Activated CD4-positive, alpha-beta T cell treated with anti-CD3 and anti-CD28 coated beads, Interleukin-2, amount 10 ng/mL, durations not matched to agents 7 days and 5 days (primary cell): ENCODE data around the gene LPAR5. TPM values are rescaled to one million over a fixed set of nuclear protein-coding genes. Genes with fewer than 3 reads are reported as not detected.
A peak's percentile ranks its signal among the peaks of the same experiment; 100 is the strongest.

Source experiments
- CTCF ChIA-PET: fragments of 350-600 bp; sonication (Branson Sonifier 250); formaldehyde crosslinking; loops from one replicate; lab custom pipeline; 2021; ENCODE audit warnings: antibody characterized with exemption; lab: Charles Lee
- POLR2A ChIA-PET: fragments of 350-600 bp; sonication (Branson Sonifier 250); formaldehyde crosslinking; loops from one replicate; lab custom pipeline; 2021; ENCODE audit warnings: antibody characterized with exemption; lab: Charles Lee
- DNase-seq: peaks from one replicate; pipeline ENCODE4 v3.0.0-alpha.2; 2020
- H3K27ac Mint-ChIP-seq: one replicate; pipeline ENCODE4 v1.8.0; 2021; ENCODE audit warnings: mild to moderate bottlenecking, moderate library complexity, mixed read lengths
- H3K27me3 Mint-ChIP-seq: one replicate; pipeline ENCODE4 v1.8.0; 2021; ENCODE audit warnings: mixed read lengths
- H3K36me3 Mint-ChIP-seq: one replicate; pipeline ENCODE4 v1.8.0; 2021; ENCODE audit warnings: low read depth, mixed read lengths
- H3K4me1 Mint-ChIP-seq: one replicate; pipeline ENCODE4 v1.8.0; 2021; ENCODE audit warnings: mixed read lengths
- H3K4me3 Mint-ChIP-seq: one replicate; pipeline ENCODE4 v1.8.0; 2021; ENCODE audit warnings: mild to moderate bottlenecking, moderate library complexity, mixed read lengths
- H3K9me3 Mint-ChIP-seq: one replicate; pipeline ENCODE4 v1.8.0; 2021; ENCODE audit warnings: mixed read lengths
- total RNA-seq, 2 experiments: library from RNA; stranded (reverse); gene quantifications; one replicate each; pipeline ENCODE4 v1.2.3, GENCODE V29; 2021

LPAR5 gene
- total RNA-seq, 2 experiments from 2014 or later, result 6.2 to 6.6 TPM

DNA sequence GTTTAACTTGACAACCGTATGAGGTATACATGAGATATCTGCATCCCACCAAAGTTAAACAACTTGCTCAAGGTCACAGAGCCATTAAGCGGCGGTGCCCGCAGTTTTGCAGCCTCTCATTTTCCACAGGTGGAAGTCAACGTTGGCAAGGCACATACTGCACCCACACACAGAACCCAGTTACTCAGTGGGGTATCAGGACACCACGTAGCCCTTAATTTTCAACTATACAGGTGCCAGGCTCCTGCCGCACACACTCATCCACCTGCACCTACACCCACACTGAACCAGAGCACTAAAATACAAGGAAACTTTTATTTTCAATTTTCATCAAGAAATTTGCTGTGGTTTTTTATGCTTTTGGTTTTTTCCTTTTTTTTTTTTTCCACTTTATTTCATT is 66.0 kb downstream of the LPAR5 start:
- H3K4me3 Mint-ChIP-seq, result peak overlapping the region; percentile 100
- H3K27me3 Mint-ChIP-seq, result no peaks in the 10 kb centered on the region
- H3K36me3 Mint-ChIP-seq, result peaks cover 65% of the 10 kb centered on the region
- DNase-seq, result no peak
- no peaks in the 10 kb centered on the region for H3K9me3 Mint-ChIP-seq
- CTCF ChIA-PET, result interaction anchor here (1.2 to 1.5 kb wide), 7 partner anchors 11 to 222 kb away, joined by 3 to 6 read pairs (median 4); partner anchors contain the start of gene CD4
- peak overlapping the region; percentile 74 for H3K27ac Mint-ChIP-seq
- peaks cover 48% of the 10 kb centered on the region for H3K4me1 Mint-ChIP-seq
- POLR2A ChIA-PET, result interaction anchor here (0.6 kb wide), 1 partner anchor 119 kb away, joined by 4 read pairs; no protein-coding TSS in a partner anchor

- DNase-seq, result no peak
- Mint-ChIP-seq H3K27ac (peak overlapping the region; percentile 74), H3K36me3 (peaks cover 64% of the 10 kb centered on the region), H3K4me1 (peaks cover 48% of the 10 kb centered on the region), H3K4me3 (peak overlapping the region; percentile 100), H3K9me3 (no peaks in the 10 kb centered on the region), H3K27me3 (no peaks in the 10 kb centered on the region)
- CTCF ChIA-PET, result no interaction called here
- POLR2A ChIA-PET, result no interaction called here
Observed at GRCh38 chr12:6569312-6569711, 66.4 kb downstream of the LPAR5 start.

Other genes with a start within 250 kb of the LPAR5 start
- 100 to 1,000 TPM; 115 to 134 TPM for gene CD27, start 191.0 kb downstream of the LPAR5 start, total RNA-seq
- gene TAPBPL, start 183.9 kb downstream of the LPAR5 start, total RNA-seq, result 10 to 100 TPM; 45.8 to 47.9 TPM
- 10 to 100 TPM; 61.4 to 73.4 TPM for gene VAMP1, start 165.3 kb downstream of the LPAR5 start, total RNA-seq
- gene MRPL51, start 142.7 kb downstream of the LPAR5 start, total RNA-seq, result 100 to 1,000 TPM; 212 to 241 TPM
- gene NCAPD2, start 141.9 kb downstream of the LPAR5 start, total RNA-seq, result 100 to 1,000 TPM; 191 to 202 TPM
- 1,000 to 10,000 TPM; 4,459 to 4,958 TPM for gene GAPDH, start 101.4 kb downstream of the LPAR5 start, total RNA-seq
- gene IFFO1, start 79.9 kb downstream of the LPAR5 start, total RNA-seq, result 10 to 100 TPM; 28.3 to 30.4 TPM
- 10 to 100 TPM; 74.1 to 76.4 TPM for gene NOP2, start 67.7 kb downstream of the LPAR5 start, total RNA-seq
- 100 to 1,000 TPM; 262 to 263 TPM for gene CHD4, start 28.6 kb downstream of the LPAR5 start, total RNA-seq
- 1 to 10 TPM; 1.6 to 2.6 TPM for gene ACRBP, start 11.5 kb upstream of the LPAR5 start, total RNA-seq
- 10 to 100 TPM; 33.7 to 40.2 TPM for gene ING4, start 27.2 kb upstream of the LPAR5 start, total RNA-seq
- gene ZNF384, start 53.4 kb upstream of the LPAR5 start, total RNA-seq, result 10 to 100 TPM; 90.9 to 95.4 TPM
- gene PIANP, start 64.9 kb upstream of the LPAR5 start, total RNA-seq, result not detected
- 10 to 100 TPM; 29.5 to 36.8 TPM for gene COPS7A, start 88.1 kb upstream of the LPAR5 start, total RNA-seq
- 10 to 100 TPM; 90.7 to 95.4 TPM for gene MLF2, start 117.2 kb upstream of the LPAR5 start, total RNA-seq
- 10 to 100 TPM; 16.4 to 25.6 TPM for gene PTMS, start 130.4 kb upstream of the LPAR5 start, total RNA-seq
- gene LAG3, start 136.6 kb upstream of the LPAR5 start, total RNA-seq, result 10 to 100 TPM; 12.0 to 13.1 TPM
- gene CD4, start 153.6 kb upstream of the LPAR5 start, total RNA-seq, result 100 to 1,000 TPM; 219 to 227 TPM
- under 1 TPM; 0.25 to 0.29 TPM for gene GPR162, start 185.9 kb upstream of the LPAR5 start, total RNA-seq
- gene P3H3, start 192.4 kb upstream of the LPAR5 start, total RNA-seq, result under 1 TPM in 1 of 2 experiments, not detected in 1; 0.40 TPM
- gene GNB3, start 205.0 kb upstream of the LPAR5 start, total RNA-seq, result not detected
- 100 to 1,000 TPM; 118 to 122 TPM for gene CDCA3, start 215.3 kb upstream of the LPAR5 start, total RNA-seq
- 100 to 1,000 TPM; 119 to 131 TPM for gene USP5, start 216.2 kb upstream of the LPAR5 start, total RNA-seq
- gene TPI1, start 231.6 kb upstream of the LPAR5 start, total RNA-seq, result 1,000 to 10,000 TPM in 1 of 2 experiments, 100 to 1,000 TPM in 1; 918 to 1,035 TPM
- 10 to 100 TPM; 15.4 to 17.3 TPM for gene SPSB2, start 237.3 kb upstream of the LPAR5 start, total RNA-seq